DND-41 (cell line): ENCODE measurements around the gene ALDOB.

Experiments used
- ATAC-seq: fragments of 200-7000 bp; cut with Tn5 transposase; 3 replicates; pipeline ENCODE4 v1.9.1; 2021; ENCODE audit warnings: low read depth; ENCODE audit not compliant: insufficient read depth
- DNase-seq: peaks from one replicate; pipeline ENCODE4 v3.0.0-alpha.2; 2020
- H2AFZ ChIP-seq: 2 replicates; pipeline ENCODE4 v1.6.0; 2012; ENCODE audit warnings: low read depth, low read length
- H3K27ac ChIP-seq: 2 replicates; pipeline ENCODE4 v1.5.1; 2012; ENCODE audit warnings: low read length, inconsistent platforms
- H3K27me3 ChIP-seq: fragments of 200-600 bp; sonication (generic); 2 replicates; pipeline ENCODE4 v1.6.0; 2012; ENCODE audit warnings: low read length, mild to moderate bottlenecking, inconsistent platforms; ENCODE audit not compliant: insufficient read depth, poor library complexity
- H3K36me3 ChIP-seq: 2 replicates; pipeline ENCODE4 v1.5.1; 2012; ENCODE audit warnings: low read length, inconsistent platforms; ENCODE audit not compliant: insufficient read depth
- H3K4me1 ChIP-seq: 2 replicates; pipeline ENCODE4 v1.5.1; 2012; ENCODE audit warnings: mild to moderate bottlenecking, low read length; ENCODE audit not compliant: insufficient read depth
- H3K4me2 ChIP-seq: 2 replicates; pipeline ENCODE4 v1.6.0; 2012; ENCODE audit warnings: mild to moderate bottlenecking, moderate library complexity, low read length, inconsistent platforms; ENCODE audit not compliant: insufficient read depth
- H3K4me3 ChIP-seq, 2 experiments: fragments of 200-600 bp in 1 of 2; shearing (Covaris generic) in 1 of 2; 2 replicates each; pipeline ENCODE4 v1.5.1; 2012 to 2016; ENCODE audit warnings: inconsistent platforms in 2 of 2, low read length in 2 of 2, mild to moderate bottlenecking in 2 of 2, low read depth in 1 of 2, moderate library complexity in 1 of 2
- H3K79me2 ChIP-seq: 2 replicates; pipeline ENCODE4 v1.6.0; 2012; ENCODE audit warnings: low read length, inconsistent platforms; ENCODE audit not compliant: insufficient read depth
- H3K9ac ChIP-seq: 2 replicates; pipeline ENCODE4 v1.6.0; 2012; ENCODE audit warnings: low read depth, mild to moderate bottlenecking, inconsistent platforms, low read length, moderate library complexity
- H3K9me3 ChIP-seq: 2 replicates; pipeline ENCODE4 v1.5.1; 2012; ENCODE audit warnings: low read length, moderate library complexity, mild to moderate bottlenecking, inconsistent platforms; ENCODE audit not compliant: insufficient read depth, severe bottlenecking
- H4K20me1 ChIP-seq: 2 replicates; pipeline ENCODE4 v1.6.0; 2012; ENCODE audit warnings: low read length; ENCODE audit not compliant: insufficient read depth
- EZH2 ChIP-seq: IDR thresholded peaks from 3 replicates; pipeline ENCODE4 v1.6.1; 2012; ENCODE audit warnings: borderline replicate concordance, low read depth, mild to moderate bottlenecking, moderate library complexity, low read length, inconsistent platforms; ENCODE audit not compliant: severe bottlenecking
- TF ChIP-seq, protein P1 (sequence below): IDR thresholded peaks from 2 replicates; pipeline ENCODE4 v1.5.1; 2012; ENCODE audit warnings: borderline replicate concordance, low read length, moderate library complexity, mild to moderate bottlenecking; ENCODE audit not compliant: poor library complexity, severe bottlenecking; ENCODE audit errors: extremely low read depth

Gene ALDOB

GRCh38 chr9:101371813-101372212 lies 63.8 kb downstream of the ALDOB start:
- H3K4me2 ChIP-seq, result no peak overlapping the region
- no peak overlapping the region for H3K9ac ChIP-seq
- no peaks in the 10 kb centered on the region for H3K9me3 ChIP-seq
- H3K27me3 ChIP-seq, result no peaks in the 10 kb centered on the region
- no peak overlapping the region for H3K27ac ChIP-seq
- H2AFZ ChIP-seq, result no peak overlapping the region
- H3K36me3 ChIP-seq, result no peaks in the 10 kb centered on the region
- no peaks in the 10 kb centered on the region for H3K4me1 ChIP-seq
- H3K4me3 ChIP-seq, result no peak overlapping the region
- H4K20me1 ChIP-seq, result no peaks in the 10 kb centered on the region
- no peak for DNase-seq
- ATAC-seq, result no peak
- no peak for TF ChIP-seq EZH2
- TF ChIP-seq, protein P1, sequence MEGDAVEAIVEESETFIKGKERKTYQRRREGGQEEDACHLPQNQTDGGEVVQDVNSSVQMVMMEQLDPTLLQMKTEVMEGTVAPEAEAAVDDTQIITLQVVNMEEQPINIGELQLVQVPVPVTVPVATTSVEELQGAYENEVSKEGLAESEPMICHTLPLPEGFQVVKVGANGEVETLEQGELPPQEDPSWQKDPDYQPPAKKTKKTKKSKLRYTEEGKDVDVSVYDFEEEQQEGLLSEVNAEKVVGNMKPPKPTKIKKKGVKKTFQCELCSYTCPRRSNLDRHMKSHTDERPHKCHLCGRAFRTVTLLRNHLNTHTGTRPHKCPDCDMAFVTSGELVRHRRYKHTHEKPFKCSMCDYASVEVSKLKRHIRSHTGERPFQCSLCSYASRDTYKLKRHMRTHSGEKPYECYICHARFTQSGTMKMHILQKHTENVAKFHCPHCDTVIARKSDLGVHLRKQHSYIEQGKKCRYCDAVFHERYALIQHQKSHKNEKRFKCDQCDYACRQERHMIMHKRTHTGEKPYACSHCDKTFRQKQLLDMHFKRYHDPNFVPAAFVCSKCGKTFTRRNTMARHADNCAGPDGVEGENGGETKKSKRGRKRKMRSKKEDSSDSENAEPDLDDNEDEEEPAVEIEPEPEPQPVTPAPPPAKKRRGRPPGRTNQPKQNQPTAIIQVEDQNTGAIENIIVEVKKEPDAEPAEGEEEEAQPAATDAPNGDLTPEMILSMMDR, result no peak
- no peaks in the 10 kb centered on the region for H3K79me2 ChIP-seq
